Stimulated activated naive B cell treated with anti-CD40 and anti-IgM and Interleukin-4, amounts not matched to agents 10 μg/mL and 1 μg/mL and 100 μg/mL, for 72 hours (primary cell): ENCODE data around the gene HRAS.
"Not testable (repeated sequence)": the region's sequence is repeated elsewhere in the genome, so short reads cannot be mapped to it uniquely, and the experiment has no call there.

ENCODE experiments used
- ATAC-seq, 2 donors: fragments of 150-1000 bp; cut with Tn5 transposase; replicated peaks; 2 replicates each; pipeline ENCODE4 v1.10.0; 2021; ENCODE audit warnings: moderate library complexity in 1 of 2
- DNase-seq: peaks from one replicate; pipeline ENCODE4 v3.0.0; 2021
- H3K27ac Mint-ChIP-seq: one replicate; pipeline ENCODE4 v1.8.0; 2022; ENCODE audit warnings: mild to moderate bottlenecking, mixed read lengths
- H3K27me3 Mint-ChIP-seq, 2 donors: one replicate each; pipeline ENCODE4 v1.8.0; 2022; ENCODE audit warnings: mixed read lengths in 2 of 2
- H3K36me3 Mint-ChIP-seq, 2 donors: one replicate each; pipeline ENCODE4 v1.8.0; 2022; ENCODE audit warnings: mixed read lengths in 2 of 2, mild to moderate bottlenecking in 1 of 2
- H3K4me1 Mint-ChIP-seq, 2 donors: one replicate each; pipeline ENCODE4 v1.8.0; 2022; ENCODE audit warnings: mixed read lengths in 2 of 2, mild to moderate bottlenecking in 1 of 2
- H3K4me3 Mint-ChIP-seq, 2 donors: one replicate each; pipeline ENCODE4 v1.8.0; 2022; ENCODE audit warnings: mild to moderate bottlenecking in 2 of 2, mixed read lengths in 2 of 2, moderate library complexity in 1 of 2
- H3K9me3 Mint-ChIP-seq, 2 donors: one replicate each; pipeline ENCODE4 v1.8.0; 2022; ENCODE audit warnings: mixed read lengths in 2 of 2, mild to moderate bottlenecking in 1 of 2

The HRAS gene

DNA sequence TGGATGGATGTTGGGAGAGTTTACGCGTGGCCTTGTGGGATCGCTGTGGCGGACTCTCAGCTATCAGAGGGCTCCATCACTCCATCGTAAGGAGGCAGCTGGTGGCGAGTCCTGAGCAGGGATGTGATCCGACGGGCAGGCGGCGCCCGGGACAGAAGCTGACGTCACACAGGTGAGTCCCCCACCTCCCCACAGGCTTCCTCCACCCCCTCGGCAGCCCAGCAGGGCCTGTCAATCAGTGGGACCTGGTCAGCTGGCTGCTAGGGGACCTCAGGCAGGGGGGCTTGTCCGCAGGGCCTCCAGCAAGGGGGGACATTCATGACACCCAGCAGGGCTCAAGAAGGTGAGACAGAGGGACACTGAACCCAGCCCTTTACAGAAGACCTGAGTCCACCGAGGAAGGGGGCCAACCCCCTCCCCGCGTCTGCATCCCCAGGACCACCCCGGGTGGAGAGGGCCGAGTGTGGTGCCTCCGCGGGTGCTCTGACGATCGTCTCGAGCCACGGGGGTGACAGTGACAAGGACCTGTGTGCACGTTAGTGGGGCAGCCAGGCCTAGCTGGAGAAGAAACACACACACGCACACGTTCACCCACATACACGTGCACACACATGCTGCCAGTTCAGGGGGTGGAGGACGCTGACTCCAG is 7.1 kb downstream of the HRAS start:
- DNase-seq: no peak
- no peak for ATAC-seq
- H3K36me3 Mint-ChIP-seq: peaks cover 13 to 16% of the 10 kb centered on the region in 2 donors
- H3K4me3 Mint-ChIP-seq: no peak overlapping the region
- no peaks in the 10 kb centered on the region for H3K9me3 Mint-ChIP-seq
- no peaks in the 10 kb centered on the region for H3K27me3 Mint-ChIP-seq
- H3K4me1 Mint-ChIP-seq: peaks cover 2 to 8% of the 10 kb centered on the region in 2 donors
- H3K27ac Mint-ChIP-seq: no peak overlapping the region

DNA sequence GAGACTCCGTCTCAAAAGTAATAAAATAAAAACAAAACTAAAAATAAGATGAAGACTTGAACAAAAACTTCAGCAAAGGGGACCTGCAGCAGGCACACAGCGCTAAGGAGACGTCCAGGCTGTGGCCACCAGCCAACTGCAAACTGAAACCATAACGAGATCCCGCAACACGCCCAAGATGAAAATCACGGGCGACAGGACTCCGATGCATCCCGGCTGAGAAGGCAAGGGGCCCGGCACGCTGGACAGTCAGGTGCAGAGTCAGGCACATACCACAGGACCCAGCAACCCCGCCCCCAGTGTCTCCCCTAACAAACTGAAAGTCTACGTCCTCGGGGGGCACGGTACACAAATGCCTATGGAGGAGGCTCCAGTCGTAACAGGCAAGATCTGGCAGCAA is 9.2 kb downstream of the HRAS start:
- H3K27ac Mint-ChIP-seq: no peak overlapping the region
- peaks cover 7 to 9% of the 10 kb centered on the region in 2 donors for H3K36me3 Mint-ChIP-seq
- ATAC-seq (no peak), DNase-seq (no peak)
- no peaks in the 10 kb centered on the region for H3K4me1 Mint-ChIP-seq
- H3K27me3 Mint-ChIP-seq: no peaks in the 10 kb centered on the region
- H3K4me3 Mint-ChIP-seq: no peak overlapping the region
- H3K9me3 Mint-ChIP-seq: no peaks in the 10 kb centered on the region

GRCh38 chr11:521177-521688 is 14.1 kb downstream of the HRAS start:
- Mint-ChIP-seq H3K27me3 (no peaks in the 10 kb centered on the region), H3K4me3 (no peak overlapping the region), H3K36me3 (peaks cover 8 to 14% of the 10 kb centered on the region in 2 donors), H3K27ac (no peak overlapping the region), H3K4me1 (peaks cover 4 to 9% of the 10 kb centered on the region in 2 donors), H3K9me3 (peaks cover 0 to 7% of the 10 kb centered on the region in 2 donors)
- ATAC-seq (no peak), DNase-seq (no peak)

- H3K27ac Mint-ChIP-seq: no peak overlapping the region
- no peak for DNase-seq
- H3K4me1 Mint-ChIP-seq: peaks cover 4 to 9% of the 10 kb centered on the region in 2 donors
These were observed 14.8 kb downstream of the HRAS start for GRCh38 chr11:520428-521176.

DNA sequence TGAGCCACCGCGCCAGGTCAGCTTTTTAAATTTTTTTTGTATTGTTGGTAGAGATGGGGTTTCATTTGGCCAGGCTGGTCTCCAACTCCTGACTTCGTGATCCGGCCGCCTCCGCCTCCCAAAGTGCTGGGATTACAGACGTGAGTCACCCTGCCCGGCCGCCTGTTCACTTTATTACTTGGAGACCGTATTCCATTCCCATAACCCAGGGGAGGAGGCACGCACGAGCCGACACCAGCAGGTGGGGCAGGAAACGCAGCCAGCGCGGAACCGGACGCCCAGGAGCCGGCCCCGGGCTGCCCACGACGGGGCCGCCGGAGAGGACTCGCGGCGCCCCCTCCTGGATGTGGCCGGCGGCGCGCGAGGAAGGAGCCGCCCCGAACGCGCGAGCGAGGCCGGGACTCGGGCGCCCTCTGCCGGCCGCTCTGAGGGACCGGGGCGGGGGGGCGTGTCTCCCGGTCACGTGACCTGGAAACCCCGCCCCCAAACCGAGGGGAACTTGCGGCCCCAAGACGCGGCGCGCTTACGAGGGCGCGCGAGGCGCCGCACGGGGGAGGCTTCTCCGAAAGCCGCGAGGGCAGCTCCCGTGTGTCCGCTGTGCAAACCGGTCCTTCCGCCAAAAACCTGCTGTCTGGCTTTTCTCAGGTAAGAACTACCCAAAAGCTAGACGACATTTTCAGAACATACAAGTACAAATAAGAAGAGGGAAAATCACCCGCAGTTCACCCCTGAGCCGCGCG is 16.7 kb downstream of the HRAS start:
- Mint-ChIP-seq H3K27ac (peak overlapping the region; percentile 87), H3K4me3 (peak overlapping the region; percentile 75 to 84), H3K9me3 (peaks cover 0 to 7% of the 10 kb centered on the region in 2 donors), H3K4me1 (peaks cover 4 to 9% of the 10 kb centered on the region in 2 donors), H3K36me3 (peaks cover 21 to 26% of the 10 kb centered on the region in 2 donors), H3K27me3 (no peaks in the 10 kb centered on the region)
- peak; percentile 74 for DNase-seq
- ATAC-seq: peak; percentile 93 to 94

More at GRCh38 chr11:520428-521176, 14.8 kb downstream of the HRAS start:
- ATAC-seq: no peak
- Mint-ChIP-seq H3K4me3 (no peak overlapping the region), H3K9me3 (peaks cover 0 to 7% of the 10 kb centered on the region in 2 donors), H3K36me3 (peaks cover 12 to 14% of the 10 kb centered on the region in 2 donors), H3K27me3 (no peaks in the 10 kb centered on the region)

GRCh38 chr11:516918-517685 is 18.3 kb downstream of the HRAS start:
- H3K4me3 Mint-ChIP-seq, ATAC-seq, DNase-seq, H3K27me3 Mint-ChIP-seq, H3K9me3 Mint-ChIP-seq, H3K27ac Mint-ChIP-seq: not testable (repeated sequence)
- Mint-ChIP-seq H3K36me3 (peaks cover 27 to 41% of the 10 kb centered on the region in 2 donors), H3K4me1 (peaks cover 13 to 22% of the 10 kb centered on the region in 2 donors)

DNA sequence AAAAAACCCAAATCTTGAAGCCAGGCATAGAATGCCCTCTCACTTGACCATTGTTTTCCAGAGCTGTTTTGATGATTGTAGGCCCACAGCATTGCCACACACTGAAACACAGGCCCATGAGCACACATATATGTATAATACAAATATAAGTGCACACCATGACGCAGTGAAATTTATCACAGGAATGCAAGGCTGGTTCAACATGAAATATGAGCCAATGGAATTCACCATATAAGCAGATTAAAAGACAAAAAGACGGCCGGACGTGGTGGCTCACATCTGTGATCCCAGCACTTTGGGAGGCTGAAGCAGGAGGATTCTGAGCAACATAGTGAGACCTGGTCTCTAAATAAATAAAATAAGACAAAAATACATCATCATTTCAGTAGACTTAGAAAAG is 19.0 kb downstream of the HRAS start:
- H3K4me3 Mint-ChIP-seq: no peak overlapping the region
- H3K4me1 Mint-ChIP-seq: peaks cover 13 to 26% of the 10 kb centered on the region in 2 donors
- H3K36me3 Mint-ChIP-seq: peaks cover 30 to 44% of the 10 kb centered on the region in 2 donors
- H3K27ac Mint-ChIP-seq: no peak overlapping the region
- peaks cover 0 to 7% of the 10 kb centered on the region in 2 donors for H3K9me3 Mint-ChIP-seq
- ATAC-seq (no peak), DNase-seq (no peak)
- H3K27me3 Mint-ChIP-seq: no peaks in the 10 kb centered on the region

DNA sequence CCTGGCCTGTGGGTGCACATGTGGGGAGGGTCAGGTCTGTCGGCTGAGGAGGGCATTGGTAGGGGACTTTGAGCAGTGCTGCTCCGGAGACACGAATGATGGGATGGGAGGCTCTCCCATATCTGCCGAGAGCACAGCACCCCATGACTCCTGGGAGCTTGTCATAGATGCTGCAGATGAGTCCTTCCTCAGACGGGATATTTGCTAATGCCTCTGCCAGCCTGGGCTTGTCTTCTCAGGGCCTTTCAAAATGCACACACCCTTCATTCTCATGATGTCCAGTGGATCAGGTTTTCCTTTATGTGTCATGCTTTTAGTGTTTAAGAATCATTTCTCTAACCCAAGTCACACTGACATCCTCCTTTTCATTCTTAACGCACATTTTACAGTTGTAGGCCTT is 20.2 kb downstream of the HRAS start:
- DNase-seq (no peak), ATAC-seq (no peak)
- Mint-ChIP-seq H3K4me3 (no peak overlapping the region), H3K36me3 (peaks cover 32 to 47% of the 10 kb centered on the region in 2 donors), H3K27me3 (no peaks in the 10 kb centered on the region), H3K27ac (no peak overlapping the region), H3K9me3 (peaks cover 0 to 7% of the 10 kb centered on the region in 2 donors), H3K4me1 (peaks cover 11 to 27% of the 10 kb centered on the region in 2 donors)

- no peak overlapping the region for H3K4me3 Mint-ChIP-seq
These were observed 20.8 kb downstream of the HRAS start for GRCh38 chr11:514606-515005.

GRCh38 chr11:512761-513595 is 22.4 kb downstream of the HRAS start:
- peak overlapping the region; percentile 37 for H3K27ac Mint-ChIP-seq
- H3K4me1 Mint-ChIP-seq: peaks cover 11 to 22% of the 10 kb centered on the region in 2 donors
- no peak overlapping the region for H3K4me3 Mint-ChIP-seq
- no peak for ATAC-seq
- peaks cover 0 to 5% of the 10 kb centered on the region in 2 donors for H3K9me3 Mint-ChIP-seq
- no peaks in the 10 kb centered on the region for H3K27me3 Mint-ChIP-seq
- no peak for DNase-seq
- H3K36me3 Mint-ChIP-seq: peaks cover 36 to 52% of the 10 kb centered on the region in 2 donors

More at GRCh38 chr11:514606-515005, 20.8 kb downstream of the HRAS start:
- Mint-ChIP-seq H3K4me1 (peaks cover 13 to 27% of the 10 kb centered on the region in 2 donors), H3K27me3 (no peaks in the 10 kb centered on the region), H3K36me3 (peaks cover 38 to 52% of the 10 kb centered on the region in 2 donors), H3K27ac (no peak overlapping the region), H3K9me3 (peaks cover 0 to 7% of the 10 kb centered on the region in 2 donors)
- no peak for DNase-seq
- ATAC-seq: no peak

DNA sequence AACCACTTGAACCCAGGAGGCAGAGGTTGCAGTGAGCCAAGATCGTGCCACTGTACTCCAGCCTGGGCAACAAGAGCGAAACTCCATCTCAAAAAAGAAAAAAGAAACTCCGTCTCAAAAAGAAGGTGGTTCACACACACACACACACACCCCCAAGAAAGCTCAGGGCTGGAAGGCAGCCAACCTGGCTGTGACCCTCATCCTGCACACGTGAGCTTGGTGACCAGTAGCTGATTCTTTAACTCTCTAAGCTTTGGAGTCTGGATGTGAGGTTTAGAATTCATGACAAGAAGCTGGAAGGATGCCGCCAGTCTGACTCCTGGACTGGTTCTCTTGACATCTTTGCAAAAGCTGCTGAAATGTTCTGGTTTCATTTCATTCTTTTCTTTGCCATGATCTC is 26.4 kb downstream of the HRAS start:
- H3K36me3 Mint-ChIP-seq: peaks cover 29 to 45% of the 10 kb centered on the region in 2 donors
- DNase-seq: no peak
- H3K4me3 Mint-ChIP-seq: no peak overlapping the region

GRCh38 chr11:507727-508515 is 27.5 kb downstream of the HRAS start:
- Mint-ChIP-seq H3K27ac (peak overlapping the region; percentile 100), H3K4me3 (peak overlapping the region; percentile 92 to 98), H3K4me1 (peaks cover 22 to 60% of the 10 kb centered on the region in 2 donors), H3K9me3 (no peaks in the 10 kb centered on the region), H3K36me3 (peaks cover 28 to 38% of the 10 kb centered on the region in 2 donors), H3K27me3 (peaks cover 0 to 4% of the 10 kb centered on the region in 2 donors)
- DNase-seq (no peak), ATAC-seq (no peak)

More for the DNA sequence above, 26.4 kb downstream of the HRAS start:
- Mint-ChIP-seq H3K9me3 (no peaks in the 10 kb centered on the region), H3K27me3 (peaks cover 0 to 4% of the 10 kb centered on the region in 2 donors), H3K4me1 (peaks cover 20 to 55% of the 10 kb centered on the region in 2 donors), H3K27ac (peak overlapping the region; percentile 31)
- ATAC-seq: no peak
